ENCODE measurements around the gene SERINC3. TPM values are rescaled to one million over a fixed set of nuclear protein-coding genes. Genes with fewer than 3 reads are reported as not detected.
"Not testable (repeated sequence)": the region's sequence is repeated elsewhere in the genome, so short reads cannot be mapped to it uniquely, and the experiment has no call there.

The SERINC3 gene
- total and polyA plus RNA-seq, 12 donors: 38.9 to 116 (median 97.4) TPM

DNA sequence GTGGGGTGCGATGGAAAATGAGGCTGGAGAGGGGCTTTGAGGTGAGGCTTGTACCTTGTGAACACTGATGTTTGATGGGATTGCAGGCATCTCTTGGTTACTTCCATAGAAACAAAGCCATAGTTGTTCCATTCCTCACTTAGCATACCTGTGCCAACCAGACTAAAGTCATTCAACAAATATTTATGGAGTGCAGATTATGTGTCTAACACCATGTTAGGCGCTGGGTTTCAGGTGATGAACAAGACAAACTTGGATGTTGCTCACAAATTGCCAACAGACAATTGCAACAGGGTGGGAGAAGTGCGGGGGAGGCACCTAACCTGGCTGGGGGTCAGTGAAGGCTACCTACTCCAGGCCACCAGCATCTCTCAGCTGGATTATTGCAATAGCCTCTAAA is 44.7 kb downstream of the SERINC3 start:
- 92 to 93% methylated on average over 3 of the region's 3 CpGs for WGBS, 2 donors
- no peak for ATAC-seq
- Histone ChIP-seq H3K36me3 (peaks cover 0 to 28% (median 12%) of the 10 kb centered on the region in 9 donors), H3K9me3 (no peaks in the 10 kb centered on the region), H3K4me1 (peaks cover 3 to 18% (median 12%) of the 10 kb centered on the region in 9 donors), H3K4me3 (no peak overlapping the region), H3K27me3 (no peaks in the 10 kb centered on the region), H3K27ac (no peak overlapping the region)
- no peak for DNase-seq
- TF ChIP-seq, protein P1, sequence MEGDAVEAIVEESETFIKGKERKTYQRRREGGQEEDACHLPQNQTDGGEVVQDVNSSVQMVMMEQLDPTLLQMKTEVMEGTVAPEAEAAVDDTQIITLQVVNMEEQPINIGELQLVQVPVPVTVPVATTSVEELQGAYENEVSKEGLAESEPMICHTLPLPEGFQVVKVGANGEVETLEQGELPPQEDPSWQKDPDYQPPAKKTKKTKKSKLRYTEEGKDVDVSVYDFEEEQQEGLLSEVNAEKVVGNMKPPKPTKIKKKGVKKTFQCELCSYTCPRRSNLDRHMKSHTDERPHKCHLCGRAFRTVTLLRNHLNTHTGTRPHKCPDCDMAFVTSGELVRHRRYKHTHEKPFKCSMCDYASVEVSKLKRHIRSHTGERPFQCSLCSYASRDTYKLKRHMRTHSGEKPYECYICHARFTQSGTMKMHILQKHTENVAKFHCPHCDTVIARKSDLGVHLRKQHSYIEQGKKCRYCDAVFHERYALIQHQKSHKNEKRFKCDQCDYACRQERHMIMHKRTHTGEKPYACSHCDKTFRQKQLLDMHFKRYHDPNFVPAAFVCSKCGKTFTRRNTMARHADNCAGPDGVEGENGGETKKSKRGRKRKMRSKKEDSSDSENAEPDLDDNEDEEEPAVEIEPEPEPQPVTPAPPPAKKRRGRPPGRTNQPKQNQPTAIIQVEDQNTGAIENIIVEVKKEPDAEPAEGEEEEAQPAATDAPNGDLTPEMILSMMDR (IDR thresholded peaks at IDR 0.05): no peak
- intact Hi-C loops (cut with DNase I): loop anchor here in 6 of 10 donors (5.0 to 10.0 kb wide), 4 partner anchors 125 to 262 kb away; partner anchors contain the start of genes FITM2 (in 1 of the 6) and OSER1 (in 1 of the 6)

DNA sequence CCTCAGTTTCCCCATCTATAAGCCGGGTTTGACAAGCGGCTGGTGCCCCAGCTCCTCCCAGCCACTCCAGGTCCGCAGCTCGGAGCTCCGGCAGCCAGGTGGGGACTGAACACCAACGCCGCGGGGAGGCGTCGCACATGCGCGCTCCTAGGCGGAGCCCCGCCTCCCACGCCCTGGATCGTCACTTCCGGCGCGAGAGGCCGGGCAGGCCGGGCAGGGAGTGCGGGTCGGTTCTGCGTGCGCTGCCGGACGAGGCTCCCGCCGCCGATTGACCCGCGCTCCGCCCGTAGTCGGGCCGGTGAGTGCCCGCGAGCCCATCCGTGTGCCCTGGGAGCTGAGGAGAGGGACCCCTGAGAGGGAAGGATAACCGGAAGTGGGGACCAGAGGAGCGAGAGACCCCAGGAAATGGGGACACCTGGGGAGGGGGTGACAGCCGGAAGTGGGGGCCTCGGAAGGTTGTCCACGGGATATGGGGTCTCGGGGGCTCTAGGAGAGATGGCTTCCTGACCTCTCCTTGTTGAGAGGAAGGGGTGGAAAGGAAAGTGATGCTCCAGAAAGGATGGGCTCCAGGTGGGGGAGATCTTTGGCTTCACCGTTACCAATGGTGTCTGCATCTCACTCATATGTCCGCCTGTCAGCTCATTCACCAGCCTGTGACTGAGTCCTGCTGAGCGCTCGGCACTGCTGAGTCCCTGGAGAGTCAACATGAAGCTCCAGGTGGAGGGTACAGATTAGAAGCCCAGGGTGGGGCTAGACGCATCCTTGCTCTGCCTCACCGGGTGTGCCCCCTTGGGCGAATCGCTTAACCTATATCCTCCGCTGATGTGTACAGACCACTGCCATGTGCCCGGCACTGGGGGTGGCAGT is 45.9 kb downstream of the SERINC3 start, which contains the start of gene TTPAL:
TSS of gene TTPAL (plus strand) at position 181 of the 867 bp plus-strand sequence. CDS start 4,126 bp downstream, outside the sequence.
- H3K36me3 ChIP-seq: peaks cover 0 to 16% (median 12%) of the 10 kb centered on the region in 9 donors
- 4% methylated on average over 55 of the region's 55 CpGs for WGBS, 2 donors
- H3K27me3 ChIP-seq: no peaks in the 10 kb centered on the region
- intact Hi-C loops (cut with DNase I): loop anchor here in 6 of 10 donors (5.0 to 10.0 kb wide), 4 partner anchors 126 to 261 kb away; partner anchors contain the start of genes FITM2 (in 1 of the 6) and OSER1 (in 1 of the 6)
- DNase-seq: peak; percentile 85 to 89
- peak within 1 kb of the TSS; percentile 43 to 82 (median 70) for H3K4me3 ChIP-seq
- peak; percentile 97 to 99 (median 98) for ATAC-seq
- H3K9me3 ChIP-seq: no peaks in the 10 kb centered on the region
- TF ChIP-seq, protein P1 (IDR thresholded peaks at IDR 0.05): peak in 7 of 9 donors; percentile 28 to 68 (median 42)
- peaks cover 3 to 21% (median 12%) of the 10 kb centered on the region in 9 donors for H3K4me1 ChIP-seq
- peak within 1 kb of the TSS; percentile 75 to 97 (median 89) for H3K27ac ChIP-seq

- TF ChIP-seq, protein P1 (IDR thresholded peaks at IDR 0.05): no peak
- intact Hi-C loops (cut with DNase I): loop anchor here in 6 of 10 donors (5.0 to 10.0 kb wide), 4 partner anchors 127 to 261 kb away; partner anchors contain the start of genes FITM2 (in 1 of the 6) and OSER1 (in 1 of the 6)
- DNase-seq (no peak), ATAC-seq (peak in 2 of 8 donors; percentile 2 to 27)
- 11 to 25% methylated on average over 2 of the region's 2 CpGs for WGBS, 2 donors
- Histone ChIP-seq H3K9me3 (no peaks in the 10 kb centered on the region), H3K27me3 (no peaks in the 10 kb centered on the region), H3K36me3 (peaks cover 0 to 10% (median 6%) of the 10 kb centered on the region in 9 donors), H3K4me1 (peaks cover 3 to 21% (median 12%) of the 10 kb centered on the region in 9 donors), H3K4me3 (peak overlapping the region; percentile 43 to 82 (median 70)), H3K27ac (peak overlapping the region; percentile 75 to 97 (median 89))
Observed at GRCh38 chr20:44475372-44475693, 46.5 kb downstream of the SERINC3 start.

DNA sequence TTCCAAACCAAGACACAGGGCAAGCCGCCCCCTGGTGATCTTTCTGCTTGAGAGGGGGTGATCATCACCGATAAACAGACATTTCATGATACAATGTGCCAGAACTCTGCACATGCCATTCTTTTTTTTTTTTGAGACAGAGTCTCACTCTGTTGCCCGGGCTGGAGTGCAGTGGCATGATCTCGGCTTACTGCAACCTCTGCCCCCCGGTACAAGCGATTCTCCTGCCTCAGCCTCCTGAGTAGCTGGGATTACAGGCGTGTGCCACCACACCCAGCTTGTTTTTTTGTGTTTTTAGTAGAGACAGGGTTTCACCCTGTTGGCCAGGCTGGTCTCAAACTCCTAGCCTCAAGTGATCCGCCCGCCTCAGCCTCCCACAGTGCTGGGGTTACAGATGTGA is 49.6 kb downstream of the SERINC3 start:
- not testable (repeated sequence) for ATAC-seq, H3K27ac ChIP-seq, H3K4me3 ChIP-seq, H3K27me3 ChIP-seq, H3K36me3 ChIP-seq, H3K9me3 ChIP-seq, DNase-seq
- intact Hi-C loops (cut with DNase I): loop anchor here in 3 of 10 donors (5.0 to 10.0 kb wide), 4 partner anchors 140 to 257 kb away; partner anchors contain the start of genes FITM2 (in 1 of the 3) and OSER1 (in 1 of the 3)
- WGBS, 2 donors: 90 to 92% methylated on average over 9 of the region's 9 CpGs
- peaks cover 3 to 21% (median 12%) of the 10 kb centered on the region in 9 donors for H3K4me1 ChIP-seq

Data from heart right ventricle (tissue), 16 donors.